Activated naive CD4-positive, alpha-beta T cell treated with anti-CD3 and anti-CD28 coated beads, Interleukin-2, amount 50 U/mL, for 16 hours (primary cell): Measurements from ENCODE around the gene FBXO2.

Source experiments
- DNase-seq: peaks from one replicate; pipeline ENCODE4 v3.0.0-alpha.2; 2020

FBXO2 gene

GRCh38 chr1:11654137-11654938, at the start of gene FBXO2, which contains the start of gene FBXO44:
Gene FBXO2, minus strand, starts transcription at chr1:11654429. Its CDS starts 89 bp downstream, at chr1:11654340.
Gene FBXO44, plus strand, starts transcription at chr1:11654877. Its CDS starts 959 bp downstream, at chr1:11655836.
- peak; percentile 74 for DNase-seq

GRCh38 chr1:11703357-11704193, 49.3 kb upstream of the FBXO2 start:
- no peak for DNase-seq

GRCh38 chr1:11701981-11702803, 48.0 kb upstream of the FBXO2 start:
- DNase-seq, result no peak

GRCh38 chr1:11701551-11701961, 47.3 kb upstream of the FBXO2 start:
- no peak for DNase-seq

- DNase-seq, result no peak
Measured at GRCh38 chr1:11700601-11701467, 46.6 kb upstream of the FBXO2 start.

- DNase-seq, result no peak
Measured at GRCh38 chr1:11697893-11698210, 43.6 kb upstream of the FBXO2 start.

- DNase-seq, result no peak
Measured at GRCh38 chr1:11697188-11697892, 43.1 kb upstream of the FBXO2 start.

GRCh38 chr1:11695861-11696260, 41.6 kb upstream of the FBXO2 start:
- DNase-seq, result no peak

- no peak for DNase-seq
Measured at GRCh38 chr1:11693917-11694316, 39.7 kb upstream of the FBXO2 start.

- no peak for DNase-seq
Measured at GRCh38 chr1:11693024-11693590, 38.9 kb upstream of the FBXO2 start.

GRCh38 chr1:11691928-11692711, 37.9 kb upstream of the FBXO2 start:
- DNase-seq, result no peak

GRCh38 chr1:11691302-11691914, 37.2 kb upstream of the FBXO2 start, which contains the start of gene DRAXIN:
Gene DRAXIN, plus strand, starts transcription at chr1:11691710. Its CDS starts 14,549 bp downstream, at chr1:11706259.
- DNase-seq, result no peak

GRCh38 chr1:11690397-11691301, 36.4 kb upstream of the FBXO2 start:
- no peak for DNase-seq

- no peak for DNase-seq
Measured at GRCh38 chr1:11688506-11688905, 34.3 kb upstream of the FBXO2 start.

GRCh38 chr1:11685210-11685752, 31.1 kb upstream of the FBXO2 start:
- DNase-seq, result no peak

- no peak for DNase-seq
Measured at GRCh38 chr1:11684070-11684469, 29.8 kb upstream of the FBXO2 start.

- no peak for DNase-seq
Measured at GRCh38 chr1:11682799-11683198, 28.6 kb upstream of the FBXO2 start.

- DNase-seq, result no peak
Measured at GRCh38 chr1:11682287-11682771, 28.1 kb upstream of the FBXO2 start.
